Measurements from ENCODE around the gene CEP83.

The CEP83 gene

DNA sequence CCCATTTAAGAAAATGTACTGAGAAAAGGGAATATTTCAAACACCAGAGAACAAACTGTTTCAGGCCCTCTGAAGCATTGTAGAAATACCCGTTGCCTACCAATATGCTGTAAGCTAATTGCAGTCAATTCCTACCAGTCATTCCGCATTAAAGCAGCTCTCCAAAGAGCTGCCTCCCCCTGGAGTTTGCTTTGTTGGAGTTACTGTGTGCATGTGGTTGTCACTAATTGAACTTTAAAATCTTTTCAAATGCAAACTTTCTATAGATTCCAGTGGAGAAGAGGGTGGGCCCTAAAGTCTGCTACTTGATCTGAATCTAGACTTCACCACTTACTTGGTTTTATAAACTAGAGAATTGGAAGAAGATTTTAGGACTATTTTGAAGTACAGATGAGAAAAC is 198.5 kb downstream of the CEP83 start:
- Histone ChIP-seq H3K9me3 (ENCODE audit: control insufficient read depth, insufficient read depth, low read length) (no peaks in the 10 kb centered on the region), H4K20me1 (ENCODE audit: control insufficient read depth, insufficient read depth, low read depth, low read length) (no peaks in the 10 kb centered on the region), H3F3A (ENCODE audit: control insufficient read depth, insufficient read depth) (peaks cover 15% of the 10 kb centered on the region), H3K36me3 (ENCODE audit: control insufficient read depth, low read length) (no peaks in the 10 kb centered on the region), H3K27me3 (ENCODE audit: control insufficient read depth, low read length) (no peaks in the 10 kb centered on the region), H3K4me3 (ENCODE audit: low read length) (no peak overlapping the region), H3K79me2 (ENCODE audit: control insufficient read depth, low read length) (no peaks in the 10 kb centered on the region), H3K4me2 (ENCODE audit: low read length) (no peak overlapping the region), H3K27ac (ENCODE audit: low read depth, low read length) (no peak overlapping the region), H3K4me1 (ENCODE audit: control insufficient read depth, low read length) (peaks cover 41% of the 10 kb centered on the region), H3K9me2 (replicated peaks; ENCODE audit: control insufficient read depth, low read length) (no peaks in the 10 kb centered on the region)
- TF ChIP-seq, protein P1, sequence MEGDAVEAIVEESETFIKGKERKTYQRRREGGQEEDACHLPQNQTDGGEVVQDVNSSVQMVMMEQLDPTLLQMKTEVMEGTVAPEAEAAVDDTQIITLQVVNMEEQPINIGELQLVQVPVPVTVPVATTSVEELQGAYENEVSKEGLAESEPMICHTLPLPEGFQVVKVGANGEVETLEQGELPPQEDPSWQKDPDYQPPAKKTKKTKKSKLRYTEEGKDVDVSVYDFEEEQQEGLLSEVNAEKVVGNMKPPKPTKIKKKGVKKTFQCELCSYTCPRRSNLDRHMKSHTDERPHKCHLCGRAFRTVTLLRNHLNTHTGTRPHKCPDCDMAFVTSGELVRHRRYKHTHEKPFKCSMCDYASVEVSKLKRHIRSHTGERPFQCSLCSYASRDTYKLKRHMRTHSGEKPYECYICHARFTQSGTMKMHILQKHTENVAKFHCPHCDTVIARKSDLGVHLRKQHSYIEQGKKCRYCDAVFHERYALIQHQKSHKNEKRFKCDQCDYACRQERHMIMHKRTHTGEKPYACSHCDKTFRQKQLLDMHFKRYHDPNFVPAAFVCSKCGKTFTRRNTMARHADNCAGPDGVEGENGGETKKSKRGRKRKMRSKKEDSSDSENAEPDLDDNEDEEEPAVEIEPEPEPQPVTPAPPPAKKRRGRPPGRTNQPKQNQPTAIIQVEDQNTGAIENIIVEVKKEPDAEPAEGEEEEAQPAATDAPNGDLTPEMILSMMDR (IDR thresholded peaks at IDR 0.05; ENCODE audit: low read depth, low read length, poor library complexity, severe bottlenecking), result no peak
- TF ChIP-seq EZH2phosphoT487 (IDR thresholded peaks at IDR 0.05; ENCODE audit: borderline replicate concordance, low read length), result no peak

DNA sequence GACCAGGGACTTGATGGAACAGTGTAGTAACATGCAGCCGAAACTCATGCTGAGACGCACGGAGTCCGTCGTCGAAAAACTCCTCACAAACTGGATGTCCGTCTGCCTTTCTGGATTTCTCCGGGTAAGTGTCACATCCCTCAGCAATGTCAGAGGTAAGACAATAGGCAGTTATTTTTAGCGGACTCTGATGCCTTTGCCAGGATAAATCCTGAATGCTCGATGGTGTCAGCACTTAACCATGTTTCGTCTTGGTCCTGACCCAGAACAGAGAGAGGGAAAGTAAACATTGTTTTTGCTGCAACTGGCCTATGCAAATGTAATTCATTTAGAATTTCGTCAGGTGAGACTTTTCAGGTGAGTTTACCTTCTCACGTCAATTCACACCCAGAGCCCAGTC is 198.9 kb downstream of the CEP83 start:
- Histone ChIP-seq H3K27ac (ENCODE audit: low read depth, low read length) (no peak overlapping the region), H3K4me3 (ENCODE audit: low read length) (no peak overlapping the region)

DNA sequence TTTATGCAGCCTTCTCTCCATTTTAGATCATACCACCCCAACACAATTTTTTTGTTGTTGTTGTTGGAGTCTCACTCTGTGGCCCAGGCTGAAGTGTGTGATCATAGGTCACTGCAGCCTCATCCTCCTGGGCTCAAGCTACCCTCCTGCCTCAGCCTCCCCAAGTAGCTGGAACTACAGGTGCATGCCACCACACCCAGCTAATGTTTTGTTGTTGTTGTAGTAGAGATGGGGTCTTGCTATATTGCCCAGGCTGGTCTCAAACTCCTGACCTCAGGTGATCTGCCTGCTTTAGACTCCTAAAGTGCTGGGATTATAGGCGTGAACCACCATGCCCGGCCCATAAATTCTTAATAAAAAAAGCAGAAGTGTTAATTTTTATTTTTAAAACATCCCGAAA is 199.7 kb downstream of the CEP83 start:
- H3K27me3 ChIP-seq (ENCODE audit: control insufficient read depth, low read length), result no peaks in the 10 kb centered on the region
- H4K20me1 ChIP-seq (ENCODE audit: control insufficient read depth, insufficient read depth, low read depth, low read length), result no peaks in the 10 kb centered on the region
- no peaks in the 10 kb centered on the region for H3K36me3 ChIP-seq (ENCODE audit: control insufficient read depth, low read length)
- no peak overlapping the region for H3K27ac ChIP-seq (ENCODE audit: low read depth, low read length)
- H3K9me2 ChIP-seq (replicated peaks; ENCODE audit: control insufficient read depth, low read length), result no peaks in the 10 kb centered on the region
- H3K4me1 ChIP-seq (ENCODE audit: control insufficient read depth, low read length), result peaks cover 41% of the 10 kb centered on the region
- no peak overlapping the region for H3K4me2 ChIP-seq (ENCODE audit: low read length)
- no peak for TF ChIP-seq EZH2phosphoT487 (IDR thresholded peaks at IDR 0.05; ENCODE audit: borderline replicate concordance, low read length)
- TF ChIP-seq, protein P1 (IDR thresholded peaks at IDR 0.05; ENCODE audit: low read depth, low read length, poor library complexity, severe bottlenecking), result no peak
- H3K79me2 ChIP-seq (ENCODE audit: control insufficient read depth, low read length), result no peaks in the 10 kb centered on the region
- H3F3A ChIP-seq (ENCODE audit: control insufficient read depth, insufficient read depth), result peaks cover 15% of the 10 kb centered on the region
- no peaks in the 10 kb centered on the region for H3K9me3 ChIP-seq (ENCODE audit: control insufficient read depth, insufficient read depth, low read length)
- H3K4me3 ChIP-seq (ENCODE audit: low read length), result no peak overlapping the region

More for the DNA sequence above, 198.9 kb downstream of the CEP83 start:
- no peaks in the 10 kb centered on the region for H3K27me3 ChIP-seq (ENCODE audit: control insufficient read depth, low read length)
- H3K4me1 ChIP-seq (ENCODE audit: control insufficient read depth, low read length), result peaks cover 41% of the 10 kb centered on the region
- H3K36me3 ChIP-seq (ENCODE audit: control insufficient read depth, low read length), result no peaks in the 10 kb centered on the region
- TF ChIP-seq, protein P1 (IDR thresholded peaks at IDR 0.05; ENCODE audit: low read depth, low read length, poor library complexity, severe bottlenecking), result no peak
- no peak for TF ChIP-seq EZH2phosphoT487 (IDR thresholded peaks at IDR 0.05; ENCODE audit: borderline replicate concordance, low read length)
- H3K9me3 ChIP-seq (ENCODE audit: control insufficient read depth, insufficient read depth, low read length), result no peaks in the 10 kb centered on the region
- no peaks in the 10 kb centered on the region for H3K9me2 ChIP-seq (replicated peaks; ENCODE audit: control insufficient read depth, low read length)
- no peaks in the 10 kb centered on the region for H4K20me1 ChIP-seq (ENCODE audit: control insufficient read depth, insufficient read depth, low read depth, low read length)
- H3F3A ChIP-seq (ENCODE audit: control insufficient read depth, insufficient read depth), result peaks cover 15% of the 10 kb centered on the region
- no peak overlapping the region for H3K4me2 ChIP-seq (ENCODE audit: low read length)
- H3K79me2 ChIP-seq (ENCODE audit: control insufficient read depth, low read length), result no peaks in the 10 kb centered on the region
